Osteoblast (primary cell): Measurements from ENCODE around the gene WHRN. TPM values are rescaled to one million over a fixed set of nuclear protein-coding genes. Genes with fewer than 3 reads are reported as not detected.

Experiments used
- DNase-seq: peaks from one replicate; pipeline ENCODE4 v3.0.0; 2011; ENCODE audit warnings: low spot score, mixed read lengths; ENCODE audit not compliant: insufficient read length; ENCODE audit errors: missing footprints
- H2AFZ ChIP-seq: 2 replicates; pipeline ENCODE4 v1.6.0; 2011; ENCODE audit warnings: mild to moderate bottlenecking, low read length
- H3K27ac ChIP-seq: 2 replicates; pipeline ENCODE4 v1.5.1; 2011; ENCODE audit warnings: mild to moderate bottlenecking, low read depth, low read length, moderate library complexity
- H3K27me3 ChIP-seq: 2 replicates; pipeline ENCODE4 v1.6.0; 2012; ENCODE audit warnings: mild to moderate bottlenecking, control low read depth, inconsistent platforms, low read length, moderate library complexity; ENCODE audit not compliant: insufficient read depth
- H3K36me3 ChIP-seq: 2 replicates; pipeline ENCODE4 v1.5.1; 2011; ENCODE audit warnings: mild to moderate bottlenecking, low read length, control low read depth, moderate library complexity; ENCODE audit not compliant: insufficient read depth
- H3K4me1 ChIP-seq: 2 replicates; pipeline ENCODE4 v1.5.1; 2011; ENCODE audit warnings: mild to moderate bottlenecking, low read length, control low read depth, moderate library complexity; ENCODE audit not compliant: insufficient read depth
- H3K4me2 ChIP-seq: 2 replicates; pipeline ENCODE4 v1.6.0; 2011; ENCODE audit warnings: mild to moderate bottlenecking, low read length; ENCODE audit not compliant: insufficient read depth
- H3K4me3 ChIP-seq: fragments of 200-600 bp; sonication (generic); 3 replicates; pipeline ENCODE4 v1.5.1; 2012; ENCODE audit warnings: mild to moderate bottlenecking, low read length, inconsistent platforms; ENCODE audit not compliant: insufficient read depth
- H3K79me2 ChIP-seq: 2 replicates; pipeline ENCODE4 v1.6.0; 2012; ENCODE audit warnings: mild to moderate bottlenecking, low read length, control low read depth, inconsistent platforms; ENCODE audit not compliant: insufficient read depth
- H3K9me3 ChIP-seq: 2 replicates; pipeline ENCODE4 v1.5.1; 2011; ENCODE audit warnings: low read depth, low read length, control low read depth
- H4K20me1 ChIP-seq: 2 replicates; pipeline ENCODE4 v1.6.0; 2012; ENCODE audit warnings: mild to moderate bottlenecking, low read length, control low read depth; ENCODE audit not compliant: insufficient read depth
- CTCF ChIP-seq: IDR thresholded peaks from 2 replicates; pipeline ENCODE4 v1.5.1; 2011; ENCODE audit warnings: mild to moderate bottlenecking, low read depth, low read length, moderate library complexity; ENCODE audit errors: extremely low read depth
- total RNA-seq: library from RNA; depleted of rRNA; stranded (reverse); fragments of >200 nt; gene quantifications from 2 replicates; pipeline ENCODE4 v1.2.3, GENCODE V29; 2012

The WHRN gene
- total RNA-seq, 1 donor, result 2.2 TPM

GRCh38 chr9:114399381-114399780, 105.9 kb downstream of the WHRN start:
- no peak for DNase-seq
- no peaks in the 10 kb centered on the region for H3K79me2 ChIP-seq
- no peak for TF ChIP-seq CTCF
- no peak overlapping the region for H2AFZ ChIP-seq
- no peaks in the 10 kb centered on the region for H3K4me1 ChIP-seq
- H4K20me1 ChIP-seq, result no peaks in the 10 kb centered on the region
- H3K4me3 ChIP-seq, result no peak overlapping the region
- H3K27ac ChIP-seq, result no peak overlapping the region
- H3K9me3 ChIP-seq, result no peaks in the 10 kb centered on the region
- no peaks in the 10 kb centered on the region for H3K27me3 ChIP-seq
- H3K36me3 ChIP-seq, result no peaks in the 10 kb centered on the region
- no peak overlapping the region for H3K4me2 ChIP-seq

GRCh38 chr9:114397848-114398605, 107.2 kb downstream of the WHRN start:
- H3K27ac ChIP-seq, result peak overlapping the region; percentile 26
- H3K27me3 ChIP-seq, result no peaks in the 10 kb centered on the region
- no peaks in the 10 kb centered on the region for H4K20me1 ChIP-seq
- no peak for TF ChIP-seq CTCF
- no peaks in the 10 kb centered on the region for H3K4me1 ChIP-seq
- peak overlapping the region; percentile 93 for H2AFZ ChIP-seq
- peak overlapping the region; percentile 89 for H3K4me2 ChIP-seq
- DNase-seq, result peak; percentile 100
- no peaks in the 10 kb centered on the region for H3K79me2 ChIP-seq
- peak overlapping the region; percentile 83 for H3K4me3 ChIP-seq
- H3K36me3 ChIP-seq, result no peaks in the 10 kb centered on the region
- no peaks in the 10 kb centered on the region for H3K9me3 ChIP-seq

- Histone ChIP-seq H2AFZ (peak overlapping the region; percentile 77), H3K4me3 (peak overlapping the region; percentile 83), H3K36me3 (no peaks in the 10 kb centered on the region), H3K4me2 (peak overlapping the region; percentile 89), H3K27me3 (no peaks in the 10 kb centered on the region), H4K20me1 (no peaks in the 10 kb centered on the region), H3K9me3 (no peaks in the 10 kb centered on the region), H3K79me2 (no peaks in the 10 kb centered on the region), H3K4me1 (no peaks in the 10 kb centered on the region), H3K27ac (no peak overlapping the region)
- TF ChIP-seq CTCF, result no peak
- DNase-seq, result peak; percentile 65
Measured at GRCh38 chr9:114397219-114397847, 107.9 kb downstream of the WHRN start.

- no peak for TF ChIP-seq CTCF
- Histone ChIP-seq H2AFZ (no peak overlapping the region), H4K20me1 (no peaks in the 10 kb centered on the region), H3K4me2 (no peak overlapping the region), H3K4me3 (no peak overlapping the region), H3K27ac (no peak overlapping the region), H3K79me2 (no peaks in the 10 kb centered on the region), H3K27me3 (no peaks in the 10 kb centered on the region), H3K9me3 (no peaks in the 10 kb centered on the region), H3K36me3 (no peaks in the 10 kb centered on the region), H3K4me1 (no peaks in the 10 kb centered on the region)
- DNase-seq, result no peak
Measured at GRCh38 chr9:114396558-114397218, 108.6 kb downstream of the WHRN start.
